A549 (cell line): Measurements from ENCODE around the gene GAREM1.

ENCODE experiments used
- CTCF ChIP-seq: fragments of >200 bp; sonication (Bioruptor Twin); formaldehyde crosslinking; IDR thresholded peaks from 3 replicates; pipeline ENCODE4 v1.5.1; 2016
- POLR2A ChIP-seq: IDR thresholded peaks from 2 replicates; pipeline ENCODE4 v1.6.1; 2012; ENCODE audit warnings: mild to moderate bottlenecking, low read length

GRCh38 chr18:32368170-32368569 lies 102.5 kb downstream of the GAREM1 start:
- TF ChIP-seq CTCF (no peak), POLR2A (no peak)
